ENCODE measurements around the gene UBC.
"Not testable (repeated sequence)": the region's sequence is repeated elsewhere in the genome, so short reads cannot be mapped to it uniquely, and the experiment has no call there.

The UBC gene

DNA sequence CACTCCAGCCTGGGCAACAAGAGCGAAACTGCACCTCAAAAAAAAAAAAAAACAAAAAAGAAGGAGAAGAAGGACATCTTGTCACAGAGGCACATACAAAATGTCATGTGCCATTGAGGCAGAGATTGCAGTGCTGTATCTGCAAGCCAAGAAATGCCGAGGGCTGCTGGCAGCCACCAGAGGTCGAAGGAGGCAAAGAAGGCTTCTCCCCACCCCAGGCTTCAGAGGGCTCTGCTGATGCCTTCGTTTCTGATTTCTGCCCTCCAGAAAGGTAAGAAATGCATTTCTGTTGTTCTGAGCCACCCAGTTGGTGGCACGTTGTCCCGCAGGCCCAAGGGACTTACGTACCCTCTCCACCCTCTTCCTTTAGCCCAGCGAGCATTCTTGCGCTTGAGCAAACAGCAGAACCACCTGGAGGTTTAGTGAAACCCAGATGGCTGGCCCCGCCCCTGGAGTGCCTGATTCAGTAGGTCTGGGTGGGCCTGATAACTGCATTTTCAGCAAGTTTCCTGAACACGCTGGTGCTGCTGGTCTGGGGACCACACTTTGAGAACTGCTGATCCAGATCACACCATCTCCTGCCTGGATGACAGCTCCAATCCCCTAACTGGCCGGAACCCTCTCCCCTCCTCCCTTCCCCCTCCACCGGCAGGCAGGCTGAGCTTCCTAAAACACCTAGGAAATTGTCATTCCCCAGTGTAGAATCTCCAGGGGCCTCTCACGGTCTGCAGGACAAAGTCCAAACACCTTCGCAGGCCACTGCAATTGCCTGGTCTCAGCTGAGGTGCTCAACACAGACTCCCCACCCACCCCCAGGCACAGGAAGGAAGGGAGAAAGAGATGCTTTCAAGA is 29.6 kb downstream of the UBC start:
- DNase-seq (ENCODE audit: low read depth in 3 of 3): no peak

GRCh38 chr12:124883263-124884130 is 31.0 kb downstream of the UBC start:
- no peak for DNase-seq (ENCODE audit: low read depth in 3 of 3)

- DNase-seq (ENCODE audit: low read depth in 3 of 3): no peak
These were observed 33.3 kb downstream of the UBC start for GRCh38 chr12:124881123-124881522.

- not testable (repeated sequence) for DNase-seq (ENCODE audit: low read depth in 3 of 3)
These were observed 34.1 kb downstream of the UBC start for GRCh38 chr12:124880335-124880734.

GRCh38 chr12:124878795-124879516 is 35.5 kb downstream of the UBC start:
- DNase-seq (ENCODE audit: low read depth in 3 of 3): no peak

- DNase-seq (ENCODE audit: low read depth in 3 of 3): no peak
These were observed 37.0 kb downstream of the UBC start for GRCh38 chr12:124877423-124877822.

DNA sequence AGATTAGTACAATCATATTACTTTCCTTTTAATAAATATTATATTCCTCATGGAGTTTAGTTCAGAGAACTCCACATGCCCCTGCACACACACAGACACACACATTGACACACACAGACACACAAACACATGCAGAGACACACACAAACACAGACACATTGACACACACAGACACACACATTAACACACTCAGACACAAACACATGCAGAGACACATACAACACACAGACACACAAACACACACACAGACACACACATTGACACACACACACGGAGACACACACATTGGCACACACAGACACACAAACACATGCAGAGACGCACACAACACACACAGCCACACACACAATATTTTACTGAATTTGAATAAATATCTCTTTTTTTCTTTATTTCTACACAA is 38.3 kb downstream of the UBC start:
- no peak for DNase-seq (ENCODE audit: low read depth in 3 of 3)

DNA sequence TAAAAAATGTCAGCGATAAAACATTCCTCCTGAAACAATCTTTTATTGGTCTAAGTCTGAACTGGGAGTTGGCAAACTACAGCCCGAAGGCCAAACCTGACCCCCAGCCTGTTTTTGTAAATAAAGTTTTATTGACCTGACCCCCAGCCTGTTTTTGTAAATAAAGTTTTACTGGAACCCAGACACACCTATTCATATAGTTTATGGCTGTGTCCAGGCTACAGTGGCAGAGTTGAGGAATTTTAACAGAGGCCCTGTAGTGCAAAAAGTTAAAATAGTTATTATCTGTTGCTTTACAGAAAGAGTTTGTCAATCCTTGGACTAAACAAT is 38.7 kb downstream of the UBC start:
- DNase-seq (ENCODE audit: low read depth in 3 of 3): no peak

- DNase-seq (ENCODE audit: low read depth in 3 of 3): no peak
These were observed 39.3 kb downstream of the UBC start for GRCh38 chr12:124874988-124875802.

DNA sequence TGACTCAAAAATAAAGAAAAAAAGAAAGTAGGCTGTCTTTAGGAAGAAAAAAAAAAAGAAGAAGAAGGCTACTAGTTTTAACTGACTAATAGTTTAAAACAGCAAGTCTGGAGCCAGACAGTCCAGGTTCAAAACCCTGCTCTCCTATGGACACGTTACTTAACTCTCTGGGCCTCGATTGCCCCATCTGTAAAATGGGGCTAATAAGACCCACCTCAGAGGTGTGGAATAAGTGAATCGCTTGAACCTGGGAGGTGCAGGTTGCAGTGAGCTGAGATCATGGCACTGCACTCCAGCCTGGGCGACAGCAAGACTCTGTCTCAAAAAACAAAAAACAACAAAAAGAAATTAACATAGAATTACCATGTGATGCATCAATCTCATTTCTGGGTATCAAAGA is 40.3 kb downstream of the UBC start:
- no peak for DNase-seq (ENCODE audit: low read depth in 3 of 3)

DNA sequence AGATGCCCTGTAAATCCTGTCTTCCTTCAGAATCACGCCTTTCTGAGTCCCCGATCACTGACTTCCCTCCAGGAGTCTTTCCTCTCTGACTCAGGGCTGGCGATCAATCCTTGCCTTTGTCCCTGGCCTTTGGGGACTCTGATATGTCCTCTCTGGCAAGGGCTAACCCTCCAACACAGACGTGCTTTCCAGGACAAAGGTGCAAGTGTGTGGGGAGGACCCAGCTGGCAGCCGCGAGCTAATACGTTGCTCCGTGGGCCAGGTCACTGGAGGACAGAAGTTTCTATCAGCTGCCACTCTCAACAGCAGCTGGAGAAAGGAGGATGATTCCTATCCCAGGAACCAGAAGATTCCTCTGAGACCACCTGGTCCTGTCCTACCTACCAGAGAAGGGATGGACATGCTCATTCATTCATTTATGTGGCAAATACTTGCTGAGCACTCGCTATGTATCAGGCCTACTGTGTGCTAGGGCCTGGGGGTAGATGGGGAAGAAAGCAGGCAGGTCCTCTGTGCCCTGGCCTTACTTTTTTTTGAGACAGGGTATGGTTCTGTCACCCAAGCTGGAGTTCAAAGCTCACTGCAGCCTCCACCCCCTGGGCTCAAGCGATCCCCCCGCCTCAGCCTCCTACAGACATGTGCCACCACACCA is 42.3 kb downstream of the UBC start:
- DNase-seq (ENCODE audit: low read depth in 3 of 3): no peak

DNA sequence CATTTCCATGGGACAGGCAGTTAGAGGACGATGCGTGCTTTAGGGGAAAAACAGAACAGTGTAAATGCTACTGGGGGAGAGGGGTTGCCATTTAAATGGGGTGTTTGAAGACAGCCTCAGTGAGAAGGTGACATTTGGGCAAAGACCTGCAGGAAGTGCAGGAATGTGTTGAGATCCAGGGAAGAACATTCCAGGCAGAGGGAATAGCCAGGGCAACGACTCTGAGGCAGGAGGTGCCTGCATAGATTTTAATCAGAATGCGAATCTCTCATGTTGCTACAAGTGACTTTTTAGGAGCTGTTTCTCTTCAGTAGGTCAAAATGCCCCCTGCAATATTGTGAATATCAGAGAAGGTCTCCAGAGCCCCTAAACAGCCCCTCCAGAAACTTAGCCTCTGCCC is 43.2 kb downstream of the UBC start:
- DNase-seq (ENCODE audit: low read depth in 3 of 3): no peak

- no peak for DNase-seq (ENCODE audit: low read depth in 3 of 3)
These were observed 43.9 kb downstream of the UBC start for GRCh38 chr12:124870515-124870914.

DNA sequence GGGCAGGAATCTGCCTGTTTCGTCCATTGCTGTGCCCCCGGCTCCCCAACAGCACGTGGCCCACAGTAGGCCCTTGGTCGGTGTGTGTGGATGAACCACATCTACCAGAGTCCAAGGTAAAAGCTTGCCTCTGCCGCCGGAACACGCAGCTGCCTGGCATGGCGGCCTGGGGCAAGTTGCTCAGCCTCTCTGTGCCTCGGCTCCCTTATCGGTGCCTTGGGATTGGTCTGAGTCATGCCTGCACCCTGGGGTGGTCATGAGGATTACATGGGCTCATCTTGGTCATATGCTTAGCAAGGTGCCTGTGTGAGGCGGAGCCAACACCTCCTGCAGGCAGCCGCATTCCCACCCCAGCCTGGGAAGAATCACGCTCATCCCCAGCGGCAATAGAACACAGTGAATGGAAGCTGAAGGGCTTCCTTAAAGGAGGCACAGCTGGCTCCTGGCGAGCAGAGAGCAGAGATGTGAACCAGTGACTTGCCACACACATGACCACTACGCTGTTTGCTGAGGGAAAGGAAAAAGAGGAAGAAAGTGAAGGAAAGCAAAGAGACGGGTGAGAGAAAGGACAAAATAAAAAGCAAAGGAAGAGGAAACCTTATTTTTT is 45.3 kb downstream of the UBC start:
- no peak for DNase-seq (ENCODE audit: low read depth in 3 of 3)

GRCh38 chr12:124868252-124869058 is 46.0 kb downstream of the UBC start:
- DNase-seq (ENCODE audit: low read depth in 3 of 3): no peak

DNA sequence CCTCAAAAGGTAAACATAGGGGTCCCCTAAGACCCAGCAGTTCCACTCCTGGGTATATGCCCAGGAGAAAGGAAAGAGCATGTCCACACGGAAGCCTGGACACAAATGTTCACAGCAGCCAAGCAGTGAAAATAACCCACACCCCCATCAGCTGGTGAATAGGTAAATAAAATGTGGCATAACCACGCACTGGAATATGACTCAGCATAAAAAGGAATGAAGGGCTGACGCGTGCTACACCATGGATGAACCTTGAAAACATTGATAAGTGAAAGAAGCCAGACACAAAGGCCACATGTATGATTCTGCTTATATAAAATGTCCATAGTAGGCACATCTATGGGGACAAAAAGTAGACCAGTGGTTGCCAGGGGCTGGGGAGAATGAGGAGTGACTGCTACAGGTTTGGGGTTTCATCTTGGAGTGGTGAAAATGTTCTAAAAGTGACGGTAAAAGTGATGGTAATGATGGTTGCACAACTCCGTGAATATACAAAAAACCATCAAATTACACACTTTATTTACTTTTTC is 47.0 kb downstream of the UBC start:
- no peak for DNase-seq (ENCODE audit: low read depth in 3 of 3)

DNA sequence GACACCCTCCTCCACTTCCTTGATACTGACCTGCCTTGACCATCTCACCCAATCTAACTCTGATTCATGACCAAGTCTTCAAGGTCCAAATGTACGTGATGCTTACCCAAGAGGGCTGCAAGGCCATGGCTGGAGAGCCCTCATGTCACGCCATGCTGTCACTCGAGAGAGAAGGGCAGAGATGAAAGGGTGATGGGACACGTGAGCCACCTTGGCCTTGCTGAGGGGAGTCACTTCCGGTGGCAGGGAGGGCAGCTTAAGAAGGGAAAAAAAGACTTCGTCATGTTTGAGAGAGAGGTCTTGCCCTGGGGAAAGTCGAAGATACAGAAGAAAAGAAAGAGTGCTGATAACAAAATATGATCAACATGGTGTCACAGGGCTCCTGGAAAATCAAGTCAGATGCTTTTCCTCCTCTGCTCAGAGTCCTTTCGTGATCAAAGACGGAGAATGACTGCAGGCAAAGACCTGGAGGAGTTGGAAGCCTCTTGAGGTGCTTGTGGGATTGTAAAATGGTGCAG is 47.5 kb downstream of the UBC start:
- no peak for DNase-seq (ENCODE audit: low read depth in 3 of 3)

- no peak for DNase-seq (ENCODE audit: low read depth in 3 of 3)
These were observed 48.1 kb downstream of the UBC start for GRCh38 chr12:124866195-124866882.

DNA sequence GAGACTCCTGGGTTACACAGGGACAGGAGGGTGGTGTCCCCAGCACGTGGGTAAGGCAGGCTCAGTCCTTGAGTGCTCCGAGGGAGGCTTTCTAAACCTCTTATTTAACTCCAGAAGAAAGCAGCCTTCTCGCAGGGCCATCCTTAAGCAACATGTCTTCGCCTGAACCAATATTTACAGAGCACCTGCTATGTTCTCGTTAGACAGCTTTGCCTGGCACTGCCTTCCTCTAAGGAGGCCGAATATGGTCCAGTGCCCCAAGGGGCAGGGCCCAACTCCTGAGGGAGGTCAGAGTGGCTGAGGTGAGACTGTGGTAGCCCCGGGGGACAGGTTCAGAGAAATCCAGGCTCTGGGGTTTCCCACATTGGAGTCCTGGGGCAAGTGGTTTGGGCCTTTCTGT is 48.7 kb downstream of the UBC start:
- no peak for DNase-seq (ENCODE audit: low read depth in 3 of 3)

Measured in stimulated activated CD4-positive, alpha-beta T cell treated with anti-CD3 and anti-CD28 coated beads, TNF-alpha, amount 100 ng/mL, for 24 hours (primary cell).